ENCODE data around the gene ADORA1. TPM values are rescaled to one million over a fixed set of nuclear protein-coding genes. Genes with fewer than 3 reads are reported as not detected.

The ADORA1 gene
- total RNA-seq, 1 donor from 2014 or later: 4.1 TPM

DNA sequence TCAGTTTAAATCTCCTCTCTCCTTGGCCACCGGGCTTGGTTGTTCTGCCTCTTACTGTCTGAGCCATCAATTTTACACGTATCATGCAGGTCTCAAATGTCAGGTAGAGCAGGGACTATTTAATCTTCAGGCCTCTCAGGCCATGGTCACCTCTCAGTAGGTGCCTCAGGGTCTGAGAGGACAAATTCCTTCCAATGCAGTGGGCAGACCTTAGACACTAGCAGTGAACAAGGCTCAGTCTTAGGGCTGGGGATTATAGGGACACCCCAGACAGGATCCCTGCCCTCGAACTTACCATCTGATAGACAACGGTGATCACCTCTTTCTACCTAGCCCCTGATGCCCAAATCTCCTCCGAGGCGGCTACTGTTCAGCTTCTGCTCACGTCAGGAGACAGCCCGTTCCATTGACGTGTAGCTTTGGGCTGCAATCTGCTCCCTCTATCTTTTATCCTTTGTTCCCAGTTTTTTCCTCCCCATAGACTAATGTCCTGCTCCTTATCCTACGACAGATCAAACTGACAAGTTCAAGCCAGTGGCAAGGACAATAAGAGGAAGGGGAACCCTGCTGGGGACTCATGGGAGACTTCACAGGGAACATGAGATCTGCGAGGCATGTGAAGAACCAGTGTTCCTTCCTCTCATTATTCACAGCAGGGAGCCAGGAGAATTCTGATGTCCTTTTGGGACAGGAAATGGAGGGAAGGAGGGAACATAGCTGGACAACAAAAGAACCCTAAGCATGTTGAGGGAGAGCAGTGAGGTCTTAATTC is 40.3 kb upstream of the ADORA1 start:
- Histone ChIP-seq H3K36me3 (no peaks in the 10 kb centered on the region), H3K9me3 (no peaks in the 10 kb centered on the region), H3K27ac (no peak overlapping the region), H3K4me3 (no peak overlapping the region), H3K27me3 (no peaks in the 10 kb centered on the region), H3K4me1 (no peaks in the 10 kb centered on the region)
- TF ChIP-seq, protein P1, sequence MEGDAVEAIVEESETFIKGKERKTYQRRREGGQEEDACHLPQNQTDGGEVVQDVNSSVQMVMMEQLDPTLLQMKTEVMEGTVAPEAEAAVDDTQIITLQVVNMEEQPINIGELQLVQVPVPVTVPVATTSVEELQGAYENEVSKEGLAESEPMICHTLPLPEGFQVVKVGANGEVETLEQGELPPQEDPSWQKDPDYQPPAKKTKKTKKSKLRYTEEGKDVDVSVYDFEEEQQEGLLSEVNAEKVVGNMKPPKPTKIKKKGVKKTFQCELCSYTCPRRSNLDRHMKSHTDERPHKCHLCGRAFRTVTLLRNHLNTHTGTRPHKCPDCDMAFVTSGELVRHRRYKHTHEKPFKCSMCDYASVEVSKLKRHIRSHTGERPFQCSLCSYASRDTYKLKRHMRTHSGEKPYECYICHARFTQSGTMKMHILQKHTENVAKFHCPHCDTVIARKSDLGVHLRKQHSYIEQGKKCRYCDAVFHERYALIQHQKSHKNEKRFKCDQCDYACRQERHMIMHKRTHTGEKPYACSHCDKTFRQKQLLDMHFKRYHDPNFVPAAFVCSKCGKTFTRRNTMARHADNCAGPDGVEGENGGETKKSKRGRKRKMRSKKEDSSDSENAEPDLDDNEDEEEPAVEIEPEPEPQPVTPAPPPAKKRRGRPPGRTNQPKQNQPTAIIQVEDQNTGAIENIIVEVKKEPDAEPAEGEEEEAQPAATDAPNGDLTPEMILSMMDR (IDR thresholded peaks at IDR 0.05): no peak
- intact Hi-C loops (cut with DNase I): no loop called here
- DNase-seq (no peak), ATAC-seq (no peak)

GRCh38 chr1:203088441-203088840 is 39.1 kb upstream of the ADORA1 start:
- intact Hi-C loops (cut with DNase I): no loop called here
- DNase-seq (no peak), ATAC-seq (no peak)
- H3K4me1 ChIP-seq: no peaks in the 10 kb centered on the region
- H3K36me3 ChIP-seq: no peaks in the 10 kb centered on the region
- H3K9me3 ChIP-seq: no peaks in the 10 kb centered on the region
- H3K4me3 ChIP-seq: no peak overlapping the region
- no peak overlapping the region for H3K27ac ChIP-seq
- no peaks in the 10 kb centered on the region for H3K27me3 ChIP-seq
- TF ChIP-seq, protein P1 (IDR thresholded peaks at IDR 0.05): no peak

DNA sequence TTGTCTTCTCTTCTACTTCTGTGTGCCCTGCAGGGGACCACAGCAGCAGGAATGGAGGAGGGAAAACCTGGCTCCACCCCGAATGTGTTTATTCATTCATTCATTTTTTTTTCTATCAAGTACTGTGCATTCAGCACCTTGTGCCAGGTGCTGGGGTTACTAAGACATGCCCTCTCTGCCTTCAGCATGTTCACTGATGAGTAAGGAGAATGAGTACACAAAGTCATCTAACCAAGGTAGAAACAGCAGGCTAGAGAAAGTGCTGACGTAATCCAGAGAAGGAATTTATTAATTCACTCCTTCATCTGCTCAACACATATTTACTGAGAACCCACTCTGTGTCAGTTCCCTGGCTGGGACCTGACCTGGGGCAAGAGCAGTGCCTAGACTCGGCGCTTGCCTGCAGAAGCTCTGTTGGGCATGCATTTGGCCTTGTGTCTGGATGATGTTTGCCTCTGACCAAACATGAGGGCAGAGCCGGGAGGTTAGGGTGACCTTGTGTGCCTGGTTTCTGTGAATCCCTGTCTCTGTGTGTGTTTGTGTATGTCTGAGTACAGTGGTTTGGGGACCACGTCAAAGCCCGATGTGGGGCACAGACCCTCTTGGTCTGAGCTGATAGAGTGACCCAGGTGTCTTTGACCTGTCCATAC is 38.4 kb upstream of the ADORA1 start:
- ATAC-seq: no peak

GRCh38 chr1:203089651-203090045 is 37.9 kb upstream of the ADORA1 start:
- Histone ChIP-seq H3K9me3 (no peaks in the 10 kb centered on the region), H3K4me3 (no peak overlapping the region), H3K27ac (no peak overlapping the region), H3K36me3 (no peaks in the 10 kb centered on the region), H3K27me3 (no peaks in the 10 kb centered on the region), H3K4me1 (no peaks in the 10 kb centered on the region)
- ATAC-seq: no peak
- TF ChIP-seq, protein P1 (IDR thresholded peaks at IDR 0.05): no peak
- intact Hi-C loops (cut with DNase I): no loop called here
- DNase-seq: no peak

More for the DNA sequence above, 38.4 kb upstream of the ADORA1 start:
- no peak for DNase-seq
- TF ChIP-seq, protein P1 (IDR thresholded peaks at IDR 0.05): no peak
- Histone ChIP-seq H3K4me3 (no peak overlapping the region), H3K36me3 (no peaks in the 10 kb centered on the region), H3K9me3 (no peaks in the 10 kb centered on the region), H3K4me1 (no peaks in the 10 kb centered on the region), H3K27ac (no peak overlapping the region), H3K27me3 (no peaks in the 10 kb centered on the region)
- intact Hi-C loops (cut with DNase I): no loop called here

GRCh38 chr1:203090421-203091198 is 36.9 kb upstream of the ADORA1 start:
- TF ChIP-seq, protein P1 (IDR thresholded peaks at IDR 0.05): no peak
- Histone ChIP-seq H3K27me3 (no peaks in the 10 kb centered on the region), H3K9me3 (peaks cover 6% of the 10 kb centered on the region), H3K27ac (no peak overlapping the region), H3K36me3 (no peaks in the 10 kb centered on the region), H3K4me1 (no peaks in the 10 kb centered on the region), H3K4me3 (no peak overlapping the region)
- peak; percentile 19 for ATAC-seq
- DNase-seq: no peak
- intact Hi-C loops (cut with DNase I): no loop called here

Data from upper lobe of right lung (tissue), 1 donor.